GM10847 (cell line): Measurements from ENCODE around the gene GPR18.

Experiments used
- POLR2A ChIP-seq: IDR thresholded peaks from 2 replicates; pipeline ENCODE4 v1.6.1; 2011; ENCODE audit not compliant: insufficient read length; ENCODE audit errors: extremely low read depth

The GPR18 gene

GRCh38 chr13:99279637-99280036 is 21.5 kb upstream of the GPR18 start:
- TF ChIP-seq POLR2A = no peak

GRCh38 chr13:99278843-99279242 is 20.7 kb upstream of the GPR18 start:
- no peak for TF ChIP-seq POLR2A

GRCh38 chr13:99278200-99278599 is 20.0 kb upstream of the GPR18 start:
- no peak for TF ChIP-seq POLR2A

GRCh38 chr13:99277629-99278028 is 19.4 kb upstream of the GPR18 start:
- TF ChIP-seq POLR2A = no peak

- TF ChIP-seq POLR2A = no peak
Observed at GRCh38 chr13:99276706-99277105, 18.5 kb upstream of the GPR18 start.

GRCh38 chr13:99275093-99275469 is 16.9 kb upstream of the GPR18 start:
- no peak for TF ChIP-seq POLR2A

- TF ChIP-seq POLR2A = no peak
Observed at GRCh38 chr13:99273128-99273527, 14.9 kb upstream of the GPR18 start.

- TF ChIP-seq POLR2A = no peak
Observed at GRCh38 chr13:99272481-99272880, 14.3 kb upstream of the GPR18 start.

GRCh38 chr13:99271249-99271648 is 13.1 kb upstream of the GPR18 start:
- no peak for TF ChIP-seq POLR2A

GRCh38 chr13:99270518-99270917 is 12.3 kb upstream of the GPR18 start:
- no peak for TF ChIP-seq POLR2A

GRCh38 chr13:99269627-99270241 is 11.6 kb upstream of the GPR18 start:
- TF ChIP-seq POLR2A = no peak

GRCh38 chr13:99268822-99269221 is 10.6 kb upstream of the GPR18 start:
- no peak for TF ChIP-seq POLR2A

GRCh38 chr13:99267927-99268326 is 9.7 kb upstream of the GPR18 start:
- TF ChIP-seq POLR2A = no peak

GRCh38 chr13:99266827-99267226 is 8.6 kb upstream of the GPR18 start:
- no peak for TF ChIP-seq POLR2A

GRCh38 chr13:99265821-99266426 is 7.7 kb upstream of the GPR18 start:
- no peak for TF ChIP-seq POLR2A

- no peak for TF ChIP-seq POLR2A
Observed at GRCh38 chr13:99265162-99265800, 7.1 kb upstream of the GPR18 start.

- no peak for TF ChIP-seq POLR2A
Observed at GRCh38 chr13:99264051-99264450, 5.9 kb upstream of the GPR18 start.
